Neuron (in vitro differentiated cells): ENCODE results near the gene TFAM.
A peak's percentile ranks its signal among the peaks of the same experiment; 100 is the strongest.

Experiments used
- H2AFZ ChIP-seq: one replicate; pipeline ENCODE4 v1.6.1; 2013; ENCODE audit warnings: low read depth, mild to moderate bottlenecking, inconsistent platforms, low read length, moderate library complexity
- H3K27me3 ChIP-seq: one replicate; pipeline ENCODE4 v1.6.1; 2013; ENCODE audit warnings: low read length; ENCODE audit not compliant: insufficient read depth
- H3K36me3 ChIP-seq: one replicate; pipeline ENCODE4 v1.6.1; 2013; ENCODE audit warnings: low read length; ENCODE audit not compliant: insufficient read depth
- H3K4me1 ChIP-seq: one replicate; pipeline ENCODE4 v1.6.1; 2013; ENCODE audit warnings: low read length; ENCODE audit not compliant: insufficient read depth
- H3K4me3 ChIP-seq: 2 replicates; pipeline ENCODE4 v1.5.1; 2013; ENCODE audit warnings: mild to moderate bottlenecking, low read length, moderate library complexity
- H3K9me3 ChIP-seq: one replicate; pipeline ENCODE4 v1.6.1; 2013; ENCODE audit warnings: low read length

TFAM gene

DNA sequence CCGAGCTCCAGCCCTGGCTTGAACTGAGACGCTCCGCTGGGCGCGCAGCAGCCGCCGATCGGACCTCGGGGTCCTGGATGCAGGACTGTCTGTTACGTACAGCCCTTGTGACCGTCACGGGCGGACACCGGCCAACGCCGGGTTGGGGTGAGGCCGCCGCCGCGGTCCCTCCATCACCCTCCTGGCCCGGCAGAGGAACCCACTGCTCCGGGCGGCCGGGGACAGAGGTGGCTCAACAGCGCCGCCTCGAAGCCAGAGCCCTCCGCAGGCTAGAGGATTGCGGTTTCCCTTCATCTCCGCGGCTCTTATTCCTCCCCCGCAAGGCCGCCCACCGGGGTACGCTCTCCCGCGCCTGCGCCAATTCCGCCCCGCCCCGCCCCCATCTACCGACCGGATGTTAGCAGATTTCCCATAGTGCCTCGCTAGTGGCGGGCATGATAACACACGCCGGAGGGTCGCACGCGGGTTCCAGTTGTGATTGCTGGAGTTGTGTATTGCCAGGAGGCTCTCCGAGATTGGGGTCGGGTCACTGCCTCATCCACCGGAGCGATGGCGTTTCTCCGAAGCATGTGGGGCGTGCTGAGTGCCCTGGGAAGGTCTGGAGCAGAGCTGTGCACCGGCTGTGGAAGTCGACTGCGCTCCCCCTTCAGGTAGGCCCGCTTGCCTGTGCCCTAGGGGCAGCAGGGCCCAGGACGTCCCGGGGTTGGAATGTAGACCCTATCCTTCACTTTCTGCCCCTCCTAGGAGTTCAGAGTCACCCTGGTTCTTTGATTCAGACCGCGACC is at the start of gene TFAM:
Gene TFAM (plus strand): TSS at position 412 of the 785 bp plus-strand sequence. CDS start 138 bp downstream, at position 550.
- Histone ChIP-seq H2AFZ (peak within 1 kb of the TSS; percentile 88), H3K4me1 (peaks cover 10% of the 10 kb centered on the region), H3K27me3 (no peaks in the 10 kb centered on the region), H3K36me3 (peaks cover 35% of the 10 kb centered on the region), H3K4me3 (peak within 1 kb of the TSS; percentile 91), H3K9me3 (no peaks in the 10 kb centered on the region)

DNA sequence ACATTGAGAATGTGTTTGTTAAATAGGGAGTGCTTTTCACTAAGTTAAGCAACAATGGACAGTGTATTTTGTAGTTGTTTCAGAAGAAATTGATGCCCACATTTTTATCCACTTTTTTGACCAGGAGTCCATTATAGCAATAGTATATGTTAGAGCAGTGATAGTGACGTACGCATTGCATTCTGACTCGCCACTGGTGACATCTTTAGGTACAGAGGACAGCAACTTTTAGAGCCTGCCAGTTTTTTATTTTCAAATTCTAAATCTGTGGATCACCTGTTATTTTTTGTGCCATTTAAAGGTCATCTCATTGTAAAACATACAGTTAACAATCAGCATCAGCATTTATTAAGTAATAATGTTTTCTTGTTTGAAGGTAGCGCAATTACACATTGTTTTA is 49.0 kb upstream of the TFAM start:
- H3K9me3 ChIP-seq: no peaks in the 10 kb centered on the region
- no peaks in the 10 kb centered on the region for H3K36me3 ChIP-seq

DNA sequence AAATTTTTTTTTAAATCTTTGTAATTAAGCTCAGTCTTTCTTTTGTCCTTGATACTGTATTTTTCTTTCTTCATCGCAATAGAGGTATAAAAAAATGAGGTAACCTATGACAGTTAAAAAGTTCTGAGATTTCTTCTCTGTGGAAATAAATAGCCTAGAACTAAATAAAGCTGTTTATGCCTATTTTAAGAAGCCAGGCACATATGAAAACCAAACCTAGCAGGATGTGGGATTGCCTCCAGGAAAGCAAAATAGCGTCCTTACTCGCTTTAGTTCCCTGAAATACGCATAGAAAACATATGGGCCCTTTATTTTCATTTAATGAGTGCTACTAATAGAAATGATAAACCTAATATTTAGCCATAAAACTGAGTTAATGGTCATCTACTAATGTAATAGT is 43.8 kb upstream of the TFAM start:
- Histone ChIP-seq H2AFZ (no peak overlapping the region), H3K9me3 (no peaks in the 10 kb centered on the region), H3K27me3 (no peaks in the 10 kb centered on the region), H3K4me3 (no peak overlapping the region), H3K36me3 (peaks cover 2% of the 10 kb centered on the region), H3K4me1 (peaks cover 4% of the 10 kb centered on the region)

More for the DNA sequence above, 49.0 kb upstream of the TFAM start:
- H3K4me3 ChIP-seq: peak overlapping the region; percentile 92
- peaks cover 9% of the 10 kb centered on the region for H3K27me3 ChIP-seq
- H3K4me1 ChIP-seq: peaks cover 16% of the 10 kb centered on the region
- H2AFZ ChIP-seq: no peak overlapping the region

DNA sequence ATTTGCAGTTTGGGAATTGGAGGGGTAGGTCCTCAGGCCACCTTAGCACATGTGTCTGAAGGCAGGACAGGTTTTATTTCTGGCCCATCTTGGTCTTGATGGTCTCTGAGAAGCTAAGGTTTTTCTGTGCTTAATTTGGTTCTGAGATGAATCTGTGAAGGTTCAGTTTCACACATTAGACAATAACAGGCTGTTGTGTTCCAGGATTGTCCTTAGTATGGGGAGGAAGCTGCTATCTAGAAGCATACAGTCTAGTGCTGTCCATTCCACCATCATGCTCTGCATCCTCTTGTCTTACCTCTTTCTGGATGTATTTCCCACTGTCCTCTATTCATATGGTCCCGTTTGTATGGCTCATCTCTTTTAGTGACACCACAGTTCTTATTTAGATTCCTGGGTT is 43.3 kb upstream of the TFAM start:
- Histone ChIP-seq H2AFZ (no peak overlapping the region), H3K27me3 (no peaks in the 10 kb centered on the region), H3K4me1 (peaks cover 3% of the 10 kb centered on the region), H3K9me3 (no peaks in the 10 kb centered on the region), H3K4me3 (no peak overlapping the region), H3K36me3 (peaks cover 2% of the 10 kb centered on the region)

DNA sequence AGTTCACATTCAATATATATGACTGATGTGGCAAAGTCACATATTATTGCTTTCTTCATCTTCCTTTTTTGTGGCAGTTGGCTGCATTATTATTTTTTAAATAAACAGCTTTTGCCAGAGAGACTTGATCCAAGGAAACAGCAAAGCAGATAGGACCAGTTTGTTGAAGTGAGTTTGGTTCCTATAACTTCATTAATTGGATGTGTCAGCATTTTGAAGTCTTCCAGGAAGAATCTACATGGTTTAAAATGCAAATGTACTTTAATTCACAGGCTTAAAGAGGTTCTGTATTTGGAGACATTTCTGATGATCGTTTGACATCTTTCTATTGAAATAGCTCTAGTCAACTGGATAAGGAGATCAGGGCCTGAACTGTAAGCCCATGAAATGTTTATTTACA is 37.2 kb upstream of the TFAM start:
- no peak overlapping the region for H3K4me3 ChIP-seq
- H3K9me3 ChIP-seq: no peaks in the 10 kb centered on the region
- H3K36me3 ChIP-seq: no peaks in the 10 kb centered on the region
- peaks cover 4% of the 10 kb centered on the region for H3K4me1 ChIP-seq
- H3K27me3 ChIP-seq: no peaks in the 10 kb centered on the region
- no peak overlapping the region for H2AFZ ChIP-seq

DNA sequence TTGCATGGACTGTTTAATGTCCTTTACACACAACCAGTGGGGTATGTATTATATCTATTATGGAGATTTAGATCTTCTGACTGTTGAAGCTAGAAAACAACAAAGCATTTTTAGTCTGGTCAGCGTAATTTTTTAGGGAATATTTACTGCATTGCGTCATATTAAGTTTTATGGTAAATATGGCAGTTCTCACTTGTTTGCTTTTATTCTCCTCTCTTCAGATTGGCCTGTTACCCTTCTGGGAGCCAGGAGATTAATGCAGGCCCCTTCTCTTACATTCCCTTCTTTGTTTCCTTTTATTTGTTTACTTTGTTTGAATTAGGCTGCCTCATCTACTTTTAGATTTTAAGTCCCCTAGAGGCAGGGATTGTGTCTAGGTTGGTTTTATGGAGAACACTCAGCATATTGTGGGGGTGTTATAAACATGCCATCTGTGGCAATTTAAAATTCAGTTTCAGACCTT is 36.6 kb upstream of the TFAM start:
- H3K4me3 ChIP-seq: no peak overlapping the region
- no peaks in the 10 kb centered on the region for H3K27me3 ChIP-seq
- peaks cover 4% of the 10 kb centered on the region for H3K4me1 ChIP-seq

DNA sequence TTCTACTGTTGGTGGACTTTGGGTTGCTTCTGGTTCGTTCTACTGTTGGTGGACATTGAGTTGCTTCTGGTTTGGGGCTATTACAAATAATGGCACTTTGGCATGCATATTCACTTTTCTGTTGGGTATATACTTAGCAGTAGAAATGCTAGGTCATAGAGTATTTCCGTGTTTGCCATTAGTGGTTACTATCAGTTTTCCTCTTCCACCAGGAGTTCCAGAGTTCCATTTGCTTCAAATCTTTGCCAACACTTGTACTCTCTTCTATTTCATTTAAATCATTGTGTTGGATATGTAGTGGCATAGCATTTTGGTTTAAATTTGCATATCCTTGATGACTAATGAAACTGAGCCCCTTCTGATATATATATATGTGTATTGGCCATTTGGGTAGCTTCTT is 35.2 kb upstream of the TFAM start:
- H3K9me3 ChIP-seq: no peaks in the 10 kb centered on the region

More for the DNA sequence above, 36.6 kb upstream of the TFAM start:
- Histone ChIP-seq H2AFZ (no peak overlapping the region), H3K9me3 (no peaks in the 10 kb centered on the region), H3K36me3 (no peaks in the 10 kb centered on the region)

DNA sequence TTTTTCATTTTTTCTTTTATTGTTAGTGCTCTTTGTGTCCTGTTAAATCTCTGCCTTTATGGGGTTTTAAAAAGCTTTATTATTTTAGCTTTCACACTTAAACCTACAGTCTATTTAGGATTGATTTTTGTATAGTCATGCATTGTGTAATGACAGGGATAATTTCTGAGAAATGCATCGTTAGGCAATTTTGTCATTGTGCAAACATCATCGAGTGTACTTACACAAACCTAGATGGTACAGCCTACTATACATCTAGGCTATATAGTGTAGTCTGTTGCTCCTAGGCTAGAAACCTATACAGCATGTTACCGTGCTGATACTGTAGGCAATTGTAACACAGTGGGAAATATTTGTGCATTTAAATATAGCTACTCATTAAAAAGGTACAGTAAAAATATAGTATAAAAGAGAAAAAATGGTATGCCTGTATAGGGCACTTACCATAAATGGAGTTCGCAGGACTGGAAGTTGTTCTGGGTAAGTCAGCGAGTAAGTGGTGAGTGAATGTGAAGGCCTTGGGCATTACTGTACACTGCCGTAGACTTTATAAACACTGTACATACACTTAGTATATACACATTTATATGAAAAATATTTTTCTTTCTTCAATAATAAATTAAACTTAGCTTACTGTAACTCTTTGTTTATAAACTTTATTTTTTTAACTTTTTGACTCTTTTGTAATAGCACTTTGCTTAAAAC is 34.4 kb upstream of the TFAM start:
- Histone ChIP-seq H3K9me3 (no peaks in the 10 kb centered on the region), H3K4me3 (no peak overlapping the region), H2AFZ (no peak overlapping the region), H3K27me3 (no peaks in the 10 kb centered on the region), H3K36me3 (no peaks in the 10 kb centered on the region), H3K4me1 (peaks cover 4% of the 10 kb centered on the region)

More for the DNA sequence above, 35.2 kb upstream of the TFAM start:
- no peak overlapping the region for H2AFZ ChIP-seq
- H3K4me1 ChIP-seq: peaks cover 4% of the 10 kb centered on the region
- H3K36me3 ChIP-seq: no peaks in the 10 kb centered on the region
- H3K27me3 ChIP-seq: no peaks in the 10 kb centered on the region
- H3K4me3 ChIP-seq: no peak overlapping the region

DNA sequence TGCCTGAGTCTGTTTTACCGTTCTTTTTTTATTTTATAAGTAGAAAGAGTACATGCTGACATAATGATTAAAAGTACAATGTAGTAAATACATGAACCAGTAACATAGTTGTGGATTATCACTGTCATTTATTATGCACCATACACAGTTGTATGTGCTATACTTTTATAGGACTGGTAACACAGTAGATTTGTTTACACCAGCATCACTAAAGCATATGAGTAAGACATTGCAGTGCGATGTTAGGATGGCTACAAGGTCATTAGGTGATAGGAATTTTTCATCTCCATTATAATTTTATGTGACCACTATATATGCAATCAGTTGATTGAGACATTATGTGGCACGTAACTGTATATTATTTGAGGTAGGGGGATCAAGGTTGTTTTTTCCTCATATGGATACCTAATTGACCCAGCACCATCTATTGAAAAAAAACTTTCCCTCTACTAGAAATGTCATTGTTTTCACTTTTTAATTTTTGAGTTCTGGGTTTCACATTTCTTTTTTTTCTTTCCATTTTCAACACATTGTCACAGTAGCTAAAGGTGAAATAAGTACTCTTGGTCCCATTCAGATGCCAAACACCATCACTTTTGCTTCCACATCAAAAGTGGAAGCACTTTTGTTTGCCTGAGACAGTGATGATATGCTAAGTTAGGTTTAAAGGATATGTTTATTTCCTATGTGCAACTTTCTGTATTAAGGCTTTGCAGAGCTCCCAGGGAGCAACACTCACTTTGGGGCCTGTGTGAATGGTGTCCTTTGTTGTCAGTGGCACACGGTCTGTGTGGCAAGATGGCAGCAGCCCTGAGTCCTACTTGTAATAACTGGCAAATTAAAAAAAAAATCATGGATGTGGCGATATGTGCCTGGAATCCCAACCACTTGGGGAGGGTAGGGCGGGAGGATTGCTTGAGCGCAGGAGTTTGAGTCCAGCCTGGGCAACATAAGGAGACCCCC is 33.3 kb upstream of the TFAM start:
- no peaks in the 10 kb centered on the region for H3K36me3 ChIP-seq
- no peaks in the 10 kb centered on the region for H3K9me3 ChIP-seq
- no peak overlapping the region for H2AFZ ChIP-seq
- H3K4me1 ChIP-seq: peaks cover 4% of the 10 kb centered on the region
- H3K4me3 ChIP-seq: no peak overlapping the region
- H3K27me3 ChIP-seq: no peaks in the 10 kb centered on the region

DNA sequence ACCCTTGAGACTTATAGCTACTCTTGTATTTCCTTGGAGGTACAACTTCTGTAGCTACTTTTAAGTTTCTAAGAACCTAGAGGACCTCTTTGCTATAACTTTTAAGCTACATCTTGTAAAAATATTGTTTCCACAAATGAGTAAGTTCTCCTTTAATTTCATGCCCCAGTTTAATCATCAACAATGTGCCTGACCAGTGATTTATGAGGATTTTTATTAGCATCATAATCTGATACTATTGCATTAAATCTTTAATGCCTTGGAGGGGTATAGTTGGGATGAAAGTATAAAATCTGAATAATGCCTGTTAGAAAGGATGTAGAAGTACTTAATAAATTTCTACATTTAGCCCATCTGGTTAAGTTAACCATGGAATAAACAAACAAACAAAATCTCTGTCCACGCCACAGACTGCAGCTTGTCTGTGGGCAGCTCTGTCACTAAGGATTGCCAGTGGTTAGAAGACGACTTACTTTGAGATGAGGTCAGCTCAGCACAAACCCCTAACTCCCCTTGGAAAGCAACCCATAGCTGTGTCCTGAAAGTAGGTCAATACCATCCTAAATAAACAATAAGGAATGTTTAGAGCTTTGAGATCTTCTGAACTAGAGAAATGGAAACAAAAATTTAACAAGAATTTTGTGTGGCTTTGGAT is 32.1 kb upstream of the TFAM start:
- no peak overlapping the region for H2AFZ ChIP-seq
- H3K36me3 ChIP-seq: no peaks in the 10 kb centered on the region
- H3K4me1 ChIP-seq: peaks cover 5% of the 10 kb centered on the region
- no peaks in the 10 kb centered on the region for H3K9me3 ChIP-seq
- H3K27me3 ChIP-seq: no peaks in the 10 kb centered on the region
- H3K4me3 ChIP-seq: no peak overlapping the region

DNA sequence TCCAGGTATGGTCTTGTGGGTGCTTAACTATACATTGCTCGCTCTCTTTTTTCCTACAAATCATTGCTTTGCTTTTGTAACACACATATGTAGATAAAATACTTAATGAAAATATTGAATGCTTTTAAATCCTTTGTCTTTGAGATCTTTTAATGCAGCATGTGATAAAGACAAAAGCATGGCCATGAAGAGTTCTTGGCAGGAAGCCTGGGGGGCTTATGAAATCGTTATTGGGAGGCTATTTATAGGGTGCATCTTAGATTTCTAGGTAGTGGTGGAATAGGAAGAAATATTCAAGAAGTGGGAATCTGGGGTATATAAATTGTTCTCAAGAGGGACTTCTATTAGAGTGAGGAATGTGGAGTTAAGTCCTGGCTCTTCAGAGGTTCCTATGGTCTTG is 28.5 kb upstream of the TFAM start:
- Histone ChIP-seq H2AFZ (no peak overlapping the region), H3K36me3 (no peaks in the 10 kb centered on the region), H3K9me3 (no peaks in the 10 kb centered on the region), H3K4me1 (peaks cover 10% of the 10 kb centered on the region), H3K27me3 (no peaks in the 10 kb centered on the region), H3K4me3 (no peak overlapping the region)

DNA sequence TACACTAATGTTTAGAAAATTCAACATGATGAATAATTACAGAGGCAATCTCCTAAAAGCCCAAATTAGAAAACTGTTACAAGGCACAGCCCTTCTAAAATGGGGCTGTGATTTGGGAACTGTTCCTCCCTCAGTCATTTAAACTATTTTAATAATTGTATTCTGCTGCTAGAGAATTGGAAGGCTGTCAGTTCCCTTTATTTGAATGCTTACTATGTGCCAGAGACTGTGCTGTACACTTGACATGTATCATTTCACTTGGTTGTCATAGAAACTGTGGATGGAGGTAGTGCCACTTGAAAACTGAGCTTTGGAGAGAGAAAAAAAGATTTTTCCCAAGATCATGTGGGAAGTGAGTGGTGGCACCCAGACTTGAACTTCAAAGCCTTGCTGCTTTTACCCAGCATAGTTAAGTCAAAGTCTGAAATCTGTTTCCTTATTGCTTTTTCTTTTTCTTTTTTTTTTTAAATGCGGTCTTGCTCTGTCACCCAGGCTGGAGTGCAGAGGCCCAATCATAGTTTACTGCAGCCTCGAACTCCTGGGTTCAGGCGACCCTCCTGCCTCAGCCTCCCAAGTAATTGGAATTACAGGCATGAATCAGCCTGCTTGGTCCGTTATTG is 26.8 kb upstream of the TFAM start:
- Histone ChIP-seq H3K9me3 (no peaks in the 10 kb centered on the region), H3K4me3 (no peak overlapping the region), H3K36me3 (peaks cover 2% of the 10 kb centered on the region), H2AFZ (no peak overlapping the region), H3K27me3 (no peaks in the 10 kb centered on the region), H3K4me1 (peaks cover 17% of the 10 kb centered on the region)
